HG03558 (cell line): ENCODE data around the gene ZDHHC24.

Experiments used
- ATAC-seq: cut with Tn5 transposase; IDR thresholded peaks from one replicate; pipeline ENCODE4 v1.9.1; 2021; ENCODE audit warnings: moderate number of reproducible peaks; ENCODE audit not compliant: unreplicated experiment; ENCODE audit errors: extremely low read depth

ZDHHC24 gene

GRCh38 chr11:66476173-66476840, 69.5 kb downstream of the ZDHHC24 start:
- ATAC-seq, result no peak

GRCh38 chr11:66475349-66476172, 70.3 kb downstream of the ZDHHC24 start:
- ATAC-seq, result no peak

GRCh38 chr11:66473608-66474515, 72.0 kb downstream of the ZDHHC24 start:
- no peak for ATAC-seq

GRCh38 chr11:66473167-66473566, 72.7 kb downstream of the ZDHHC24 start:
- ATAC-seq, result no peak

GRCh38 chr11:66472054-66472453, 73.8 kb downstream of the ZDHHC24 start:
- no peak for ATAC-seq

- ATAC-seq, result no peak
Observed at GRCh38 chr11:66471142-66471541, 74.7 kb downstream of the ZDHHC24 start.
